ENCODE data around the gene USP43.
A peak's percentile ranks its signal among the peaks of the same experiment; 100 is the strongest.

Gene USP43

DNA sequence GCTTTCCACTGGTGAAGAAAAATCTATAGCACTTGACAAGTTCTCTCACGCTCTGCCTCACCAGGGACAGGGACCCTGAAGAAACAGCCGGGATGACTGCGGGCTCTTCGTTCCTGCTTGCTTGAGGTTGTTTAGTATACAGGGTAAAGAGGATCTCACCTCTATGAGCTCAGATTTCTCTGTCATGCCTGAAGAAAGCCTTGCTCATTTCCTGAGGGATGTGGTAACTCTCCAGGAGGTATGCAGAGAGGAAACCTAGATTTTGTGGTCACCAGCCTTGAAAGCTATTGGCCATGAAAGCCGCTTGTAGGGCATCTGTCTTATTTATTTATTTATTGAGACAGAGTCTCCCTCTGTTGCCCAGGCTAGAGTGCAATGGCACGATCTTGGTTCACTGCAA lies 23.2 kb downstream of the USP43 start:
- no peak overlapping the region for H2BK5ac ChIP-seq (ENCODE audit: low read length)
- no peak overlapping the region for H3K18ac ChIP-seq (ENCODE audit: low read length)
- no peak overlapping the region for H3K4me3 ChIP-seq (ENCODE audit: low read length in 2 of 2)
- no peak overlapping the region for H3K23ac ChIP-seq (ENCODE audit: low read depth, low read length, poor library complexity)
- no peak overlapping the region for H4K91ac ChIP-seq (ENCODE audit: low read depth, low read length, poor library complexity)
- no CpG with 5 or more reads among the region's 6 CpGs for whole genome bisulfite sequencing, 2 donors (ENCODE audit: extremely low coverage in 2 of 2, insufficient read length in 2 of 2, insufficient replicate concordance in 1 of 2)
- no peaks in the 10 kb centered on the region for H3K36me3 ChIP-seq (replicated peaks in 1 of 2; ENCODE audit: control insufficient read depth in 2 of 2, insufficient read depth in 2 of 2, low read length in 2 of 2)
- H2BK15ac ChIP-seq (ENCODE audit: low read length): no peak overlapping the region
- no peak for DNase-seq (ENCODE audit: low spot score)
- H2AK5ac ChIP-seq (ENCODE audit: low read depth, low read length): no peak overlapping the region
- no peak overlapping the region for H3K4me2 ChIP-seq (ENCODE audit: insufficient read depth, low read length, poor library complexity, severe bottlenecking)
- H3K4ac ChIP-seq (ENCODE audit: low read length): no peak overlapping the region
- no peaks in the 10 kb centered on the region for H3K79me1 ChIP-seq (ENCODE audit: low read depth, low read length)
- H3K4me1 ChIP-seq (ENCODE audit: control insufficient read depth in 2 of 2, insufficient read depth in 1 of 2, low read depth in 1 of 2, low read length in 2 of 2): peaks cover 0 to 11% of the 10 kb centered on the region in 2 donors
- H2BK12ac ChIP-seq (ENCODE audit: low read length): no peak overlapping the region
- H2AFZ ChIP-seq (ENCODE audit: low read length): no peak overlapping the region
- H3K27ac ChIP-seq (replicated peaks; ENCODE audit: low read length): no peak overlapping the region
- no peak overlapping the region for H4K8ac ChIP-seq (ENCODE audit: low read depth, low read length)
- H3K14ac ChIP-seq (ENCODE audit: low read length): no peak overlapping the region
- H3K9me3 ChIP-seq (replicated peaks in 1 of 2; ENCODE audit: control insufficient read depth in 2 of 2, insufficient read depth in 1 of 2, low read depth in 1 of 2, low read length in 2 of 2): no peaks in the 10 kb centered on the region
- H3K27me3 ChIP-seq (ENCODE audit: control insufficient read depth in 3 of 3, insufficient read depth in 3 of 3, low read depth in 1 of 3, low read length in 3 of 3): peaks cover 0 to 3% (median 0%) of the 10 kb centered on the region in 3 experiments
- H3K9ac ChIP-seq (ENCODE audit: low read depth, low read length, poor library complexity): no peak overlapping the region
- no peak overlapping the region for H2BK120ac ChIP-seq (ENCODE audit: low read depth, low read length)

DNA sequence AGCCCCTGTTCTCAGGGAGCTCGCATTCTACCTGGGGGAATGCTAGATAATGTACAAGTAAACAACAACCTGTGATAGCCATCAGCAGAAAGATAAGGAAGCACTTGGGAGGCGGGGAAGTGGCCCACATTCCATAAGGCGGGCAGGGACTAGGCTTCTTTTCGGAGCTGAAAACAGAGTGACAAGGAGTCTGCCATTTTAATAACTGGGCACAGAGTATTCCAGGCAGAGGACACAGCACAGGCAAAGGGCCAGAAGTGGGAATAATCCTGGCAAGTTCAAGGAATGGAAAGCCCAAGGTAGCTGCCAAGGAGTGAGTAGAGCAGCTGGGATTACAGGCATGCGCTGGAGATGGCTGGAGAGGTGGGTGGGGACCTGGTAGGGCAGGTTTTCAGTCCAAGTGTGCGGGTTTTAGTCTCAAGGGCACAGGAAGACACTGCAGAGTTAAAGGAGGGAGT lies 24.3 kb downstream of the USP43 start:
- Histone ChIP-seq H3K23ac (ENCODE audit: low read depth, low read length, poor library complexity) (no peak overlapping the region), H3K27me3 (ENCODE audit: control insufficient read depth in 3 of 3, insufficient read depth in 3 of 3, low read depth in 1 of 3, low read length in 3 of 3) (peaks cover 0 to 9% (median 0%) of the 10 kb centered on the region in 3 experiments), H3K4me2 (ENCODE audit: insufficient read depth, low read length, poor library complexity, severe bottlenecking) (no peak overlapping the region), H3K4me3 (ENCODE audit: low read length in 2 of 2) (no peak overlapping the region), H2BK15ac (ENCODE audit: low read length) (no peak overlapping the region), H2AFZ (ENCODE audit: low read length) (no peak overlapping the region), H2BK120ac (ENCODE audit: low read depth, low read length) (no peak overlapping the region), H4K8ac (ENCODE audit: low read depth, low read length) (no peak overlapping the region), H3K9me3 (replicated peaks in 1 of 2; ENCODE audit: control insufficient read depth in 2 of 2, insufficient read depth in 1 of 2, low read depth in 1 of 2, low read length in 2 of 2) (no peaks in the 10 kb centered on the region), H3K36me3 (replicated peaks in 1 of 2; ENCODE audit: control insufficient read depth in 2 of 2, insufficient read depth in 2 of 2, low read length in 2 of 2) (no peaks in the 10 kb centered on the region), H4K91ac (ENCODE audit: low read depth, low read length, poor library complexity) (no peak overlapping the region), H2BK5ac (ENCODE audit: low read length) (no peak overlapping the region), H3K79me1 (ENCODE audit: low read depth, low read length) (no peaks in the 10 kb centered on the region), H3K9ac (ENCODE audit: low read depth, low read length, poor library complexity) (no peak overlapping the region), H3K4me1 (ENCODE audit: control insufficient read depth in 2 of 2, insufficient read depth in 1 of 2, low read depth in 1 of 2, low read length in 2 of 2) (peaks cover 0 to 11% of the 10 kb centered on the region in 2 donors), H2AK5ac (ENCODE audit: low read depth, low read length) (no peak overlapping the region), H3K4ac (ENCODE audit: low read length) (no peak overlapping the region), H2BK12ac (ENCODE audit: low read length) (no peak overlapping the region), H3K14ac (ENCODE audit: low read length) (no peak overlapping the region), H3K18ac (ENCODE audit: low read length) (no peak overlapping the region), H3K27ac (replicated peaks; ENCODE audit: low read length) (no peak overlapping the region)
- no CpG with 5 or more reads among the region's 6 CpGs for WGBS, 2 donors (ENCODE audit: extremely low coverage in 2 of 2, insufficient read length in 2 of 2, insufficient replicate concordance in 1 of 2)
- no peak for DNase-seq (ENCODE audit: low spot score)

DNA sequence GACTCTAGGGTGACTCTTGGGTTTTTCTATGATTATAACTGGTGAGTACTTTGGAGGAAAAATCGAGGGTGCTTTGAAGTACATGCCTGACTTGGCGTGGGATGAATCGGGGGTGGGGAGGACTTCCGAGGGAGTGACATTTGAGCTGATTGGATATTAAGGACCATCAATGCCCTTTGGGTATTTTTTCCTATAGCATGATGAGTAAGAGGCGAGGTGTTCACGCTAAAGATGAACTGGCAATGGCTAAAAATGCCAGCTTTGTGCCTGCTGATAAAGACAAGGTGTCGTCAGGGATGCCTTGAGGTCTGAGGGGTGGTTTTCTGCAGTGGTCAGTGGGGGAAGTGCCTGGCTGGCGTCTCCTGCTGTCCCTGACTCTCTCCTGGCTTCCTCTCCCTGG lies 25.3 kb downstream of the USP43 start:
- no CpG with 5 or more reads among the region's 8 CpGs for WGBS, 2 donors (ENCODE audit: extremely low coverage in 2 of 2, insufficient read length in 2 of 2, insufficient replicate concordance in 1 of 2)
- Histone ChIP-seq H2BK15ac (ENCODE audit: low read length) (no peak overlapping the region), H2BK12ac (ENCODE audit: low read length) (no peak overlapping the region), H3K9ac (ENCODE audit: low read depth, low read length, poor library complexity) (no peak overlapping the region), H2BK120ac (ENCODE audit: low read depth, low read length) (no peak overlapping the region), H2BK5ac (ENCODE audit: low read length) (no peak overlapping the region), H3K23ac (ENCODE audit: low read depth, low read length, poor library complexity) (no peak overlapping the region), H3K4ac (ENCODE audit: low read length) (no peak overlapping the region), H3K27ac (replicated peaks; ENCODE audit: low read length) (no peak overlapping the region), H2AFZ (ENCODE audit: low read length) (no peak overlapping the region), H3K27me3 (ENCODE audit: control insufficient read depth in 3 of 3, insufficient read depth in 3 of 3, low read depth in 1 of 3, low read length in 3 of 3) (peaks cover 0 to 9% (median 0%) of the 10 kb centered on the region in 3 experiments), H3K9me3 (replicated peaks in 1 of 2; ENCODE audit: control insufficient read depth in 2 of 2, insufficient read depth in 1 of 2, low read depth in 1 of 2, low read length in 2 of 2) (no peaks in the 10 kb centered on the region), H4K8ac (ENCODE audit: low read depth, low read length) (no peak overlapping the region), H3K4me1 (ENCODE audit: control insufficient read depth in 2 of 2, insufficient read depth in 1 of 2, low read depth in 1 of 2, low read length in 2 of 2) (peaks cover 0 to 11% of the 10 kb centered on the region in 2 donors), H3K14ac (ENCODE audit: low read length) (no peak overlapping the region), H3K4me2 (ENCODE audit: insufficient read depth, low read length, poor library complexity, severe bottlenecking) (no peak overlapping the region), H3K18ac (ENCODE audit: low read length) (peak overlapping the region; percentile 9), H3K4me3 (ENCODE audit: low read length in 2 of 2) (no peak overlapping the region), H4K91ac (ENCODE audit: low read depth, low read length, poor library complexity) (no peak overlapping the region), H2AK5ac (ENCODE audit: low read depth, low read length) (no peak overlapping the region), H3K36me3 (replicated peaks in 1 of 2; ENCODE audit: control insufficient read depth in 2 of 2, insufficient read depth in 2 of 2, low read length in 2 of 2) (no peaks in the 10 kb centered on the region), H3K79me1 (ENCODE audit: low read depth, low read length) (no peaks in the 10 kb centered on the region)
- DNase-seq (ENCODE audit: low spot score): no peak

DNA sequence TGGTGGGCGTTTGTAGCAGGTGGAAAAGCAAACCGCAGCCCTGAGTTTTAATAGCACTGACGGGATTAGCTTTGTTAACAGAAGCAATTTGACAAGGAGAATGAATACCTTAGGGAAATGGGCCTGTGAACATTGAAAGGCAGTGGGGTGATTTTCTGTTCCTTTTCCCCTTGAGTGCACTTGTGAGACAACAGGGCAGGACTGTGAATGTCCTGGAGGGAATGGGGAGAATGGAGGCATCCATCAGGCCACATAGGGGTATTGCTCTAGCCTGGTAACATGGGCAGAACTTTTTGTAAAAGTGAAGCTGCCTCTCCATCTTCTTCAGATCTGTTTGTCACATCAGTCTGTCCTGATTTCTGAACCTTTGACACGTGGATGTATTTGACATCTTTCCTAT lies 26.2 kb downstream of the USP43 start:
- Histone ChIP-seq H3K23ac (ENCODE audit: low read depth, low read length, poor library complexity) (no peak overlapping the region), H3K9me3 (replicated peaks in 1 of 2; ENCODE audit: control insufficient read depth in 2 of 2, insufficient read depth in 1 of 2, low read depth in 1 of 2, low read length in 2 of 2) (no peaks in the 10 kb centered on the region), H3K18ac (ENCODE audit: low read length) (no peak overlapping the region), H3K4me1 (ENCODE audit: control insufficient read depth in 2 of 2, insufficient read depth in 1 of 2, low read depth in 1 of 2, low read length in 2 of 2) (peaks cover 0 to 11% of the 10 kb centered on the region in 2 donors), H3K4me3 (ENCODE audit: low read length in 2 of 2) (no peak overlapping the region), H2AFZ (ENCODE audit: low read length) (no peak overlapping the region), H2BK15ac (ENCODE audit: low read length) (no peak overlapping the region), H3K14ac (ENCODE audit: low read length) (no peak overlapping the region), H4K8ac (ENCODE audit: low read depth, low read length) (no peak overlapping the region), H3K79me1 (ENCODE audit: low read depth, low read length) (no peaks in the 10 kb centered on the region), H2AK5ac (ENCODE audit: low read depth, low read length) (no peak overlapping the region), H3K27me3 (ENCODE audit: control insufficient read depth in 3 of 3, insufficient read depth in 3 of 3, low read depth in 1 of 3, low read length in 3 of 3) (peaks cover 0 to 9% (median 0%) of the 10 kb centered on the region in 3 experiments), H3K9ac (ENCODE audit: low read depth, low read length, poor library complexity) (no peak overlapping the region), H3K36me3 (replicated peaks in 1 of 2; ENCODE audit: control insufficient read depth in 2 of 2, insufficient read depth in 2 of 2, low read length in 2 of 2) (no peaks in the 10 kb centered on the region), H2BK5ac (ENCODE audit: low read length) (no peak overlapping the region), H2BK120ac (ENCODE audit: low read depth, low read length) (no peak overlapping the region), H3K27ac (replicated peaks; ENCODE audit: low read length) (no peak overlapping the region), H4K91ac (ENCODE audit: low read depth, low read length, poor library complexity) (no peak overlapping the region), H3K4ac (ENCODE audit: low read length) (no peak overlapping the region), H2BK12ac (ENCODE audit: low read length) (no peak overlapping the region), H3K4me2 (ENCODE audit: insufficient read depth, low read length, poor library complexity, severe bottlenecking) (no peak overlapping the region)
- WGBS, 2 donors (ENCODE audit: extremely low coverage in 2 of 2, insufficient read length in 2 of 2, insufficient replicate concordance in 1 of 2): no CpG with 5 or more reads among the region's 4 CpGs
- DNase-seq (ENCODE audit: low spot score): no peak

Data from neuronal stem cell (in vitro differentiated cells).